ENCODE measurements around the gene ABR.
A peak's percentile ranks its signal among the peaks of the same experiment; 100 is the strongest.

The ABR gene

DNA sequence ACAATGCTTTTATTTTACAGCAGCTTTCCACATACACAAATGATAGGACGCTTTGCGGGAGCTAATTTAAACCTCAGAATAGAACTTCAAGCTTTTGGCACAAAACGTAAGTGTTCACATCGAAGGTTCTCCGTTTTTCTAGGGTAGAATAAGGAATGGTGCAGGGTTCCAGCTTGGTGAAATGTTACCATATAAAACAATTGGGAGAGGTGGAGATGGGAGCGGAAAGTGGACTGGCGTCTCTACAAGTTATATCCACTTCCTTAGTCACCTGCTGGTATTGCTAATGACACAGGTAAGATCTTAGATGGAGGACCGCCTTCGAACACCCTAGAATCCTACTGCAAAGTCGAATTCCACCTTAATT is 198.5 kb downstream of the ABR start:
- Histone ChIP-seq H2AFZ (ENCODE audit: low read length) (peak overlapping the region; percentile 54), H3K9ac (ENCODE audit: low read length) (no peak overlapping the region)

DNA sequence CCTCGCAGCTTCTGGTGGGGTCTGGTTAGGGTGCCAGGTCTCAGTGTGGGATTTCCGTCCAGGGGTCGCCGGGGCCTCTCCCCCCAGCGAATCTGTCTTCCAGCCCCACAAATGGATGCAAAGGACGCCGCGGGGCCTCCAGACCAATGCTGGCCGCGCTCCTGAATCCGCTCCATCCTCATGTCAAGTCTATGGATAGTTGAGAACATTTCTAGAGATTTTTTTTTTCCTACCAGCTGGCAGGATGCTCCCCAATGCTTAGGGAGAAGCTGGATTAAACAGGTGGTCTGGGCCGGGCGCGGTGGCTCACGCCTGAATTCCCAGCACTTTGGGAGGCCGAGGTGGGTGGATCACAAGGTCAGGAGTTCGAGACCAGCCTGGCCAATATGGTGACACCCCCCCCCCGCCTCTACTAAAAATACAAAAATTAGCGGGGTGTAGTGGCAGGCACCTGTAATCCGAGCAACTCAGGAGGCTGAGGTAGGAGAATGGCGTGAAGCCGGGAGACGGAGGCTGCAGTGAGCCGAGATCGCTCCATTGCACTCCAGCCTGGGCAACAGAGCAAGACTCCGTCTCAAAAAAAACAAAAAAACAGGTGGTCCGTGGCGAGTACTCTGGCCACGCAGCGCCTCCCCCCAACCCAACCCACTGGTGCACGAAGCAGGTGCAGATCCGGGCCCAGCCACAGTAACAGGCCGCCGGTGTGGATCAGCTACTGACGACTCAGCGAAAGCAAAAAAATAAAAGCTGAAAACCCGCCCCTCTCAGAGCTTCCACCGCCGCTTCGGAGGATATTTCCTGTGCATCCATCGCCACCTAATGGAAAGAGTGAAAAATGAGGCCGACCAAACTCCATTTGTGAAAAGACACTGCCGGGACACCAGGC is 199.1 kb downstream of the ABR start:
- Histone ChIP-seq H3K4me1 (ENCODE audit: low read length) (peaks cover 4% of the 10 kb centered on the region; the same call in 1 of the 2 replicates), H3K79me2 (ENCODE audit: low read length) (no peaks in the 10 kb centered on the region), H3K9me2 (replicated peaks; ENCODE audit: insufficient read depth, low read length) (no peaks in the 10 kb centered on the region), H3K27ac (ENCODE audit: low read length) (no peak overlapping the region), H3K36me3 (replicated peaks; ENCODE audit: insufficient read depth, low read length) (no peaks in the 10 kb centered on the region), H4K20me1 (ENCODE audit: insufficient read depth, low read length) (no peaks in the 10 kb centered on the region), H3K9ac (ENCODE audit: low read length) (no peak overlapping the region), H3K27me3 (replicated peaks; ENCODE audit: insufficient read depth, low read length) (peaks cover 54% of the 10 kb centered on the region), H2AFZ (ENCODE audit: low read length) (peak overlapping the region; percentile 69), H3K9me3 (replicated peaks; ENCODE audit: insufficient read depth, low read length) (no peaks in the 10 kb centered on the region), H3K4me2 (ENCODE audit: low read depth, low read length) (peak overlapping the region; percentile 76; the same call in 1 of the 2 replicates), H3F3A (ENCODE audit: insufficient read depth, low read length) (0 out of 2 replicates have a peak, but pooled peaks cover 4% of the 10 kb centered on the region), H3K4me3 (ENCODE audit: low read length) (peak overlapping the region; percentile 57; the same call in 1 of the 2 replicates)
- DNase-seq: peak; percentile 94
- TF ChIP-seq, protein P1, sequence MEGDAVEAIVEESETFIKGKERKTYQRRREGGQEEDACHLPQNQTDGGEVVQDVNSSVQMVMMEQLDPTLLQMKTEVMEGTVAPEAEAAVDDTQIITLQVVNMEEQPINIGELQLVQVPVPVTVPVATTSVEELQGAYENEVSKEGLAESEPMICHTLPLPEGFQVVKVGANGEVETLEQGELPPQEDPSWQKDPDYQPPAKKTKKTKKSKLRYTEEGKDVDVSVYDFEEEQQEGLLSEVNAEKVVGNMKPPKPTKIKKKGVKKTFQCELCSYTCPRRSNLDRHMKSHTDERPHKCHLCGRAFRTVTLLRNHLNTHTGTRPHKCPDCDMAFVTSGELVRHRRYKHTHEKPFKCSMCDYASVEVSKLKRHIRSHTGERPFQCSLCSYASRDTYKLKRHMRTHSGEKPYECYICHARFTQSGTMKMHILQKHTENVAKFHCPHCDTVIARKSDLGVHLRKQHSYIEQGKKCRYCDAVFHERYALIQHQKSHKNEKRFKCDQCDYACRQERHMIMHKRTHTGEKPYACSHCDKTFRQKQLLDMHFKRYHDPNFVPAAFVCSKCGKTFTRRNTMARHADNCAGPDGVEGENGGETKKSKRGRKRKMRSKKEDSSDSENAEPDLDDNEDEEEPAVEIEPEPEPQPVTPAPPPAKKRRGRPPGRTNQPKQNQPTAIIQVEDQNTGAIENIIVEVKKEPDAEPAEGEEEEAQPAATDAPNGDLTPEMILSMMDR (IDR thresholded peaks at IDR 0.05; ENCODE audit: low read length): peak; percentile 65
- TF ChIP-seq EZH2 (optimal IDR thresholded peaks at IDR 0.05; ENCODE audit: low read depth, low read length): no peak
- no peak for TF ChIP-seq EZH2phosphoT487 (IDR thresholded peaks at IDR 0.05; ENCODE audit: low read length)

More for the DNA sequence above, 198.5 kb downstream of the ABR start:
- Histone ChIP-seq H3K9me2 (replicated peaks; ENCODE audit: insufficient read depth, low read length) (no peaks in the 10 kb centered on the region), H3K36me3 (replicated peaks; ENCODE audit: insufficient read depth, low read length) (no peaks in the 10 kb centered on the region), H3K4me2 (ENCODE audit: low read depth, low read length) (peak overlapping the region; percentile 76; the same call in 1 of the 2 replicates), H3K9me3 (replicated peaks; ENCODE audit: insufficient read depth, low read length) (no peaks in the 10 kb centered on the region), H3K27ac (ENCODE audit: low read length) (no peak overlapping the region), H3K4me1 (ENCODE audit: low read length) (peaks cover 4% of the 10 kb centered on the region; the same call in 1 of the 2 replicates), H3K4me3 (ENCODE audit: low read length) (no peak overlapping the region), H4K20me1 (ENCODE audit: insufficient read depth, low read length) (no peaks in the 10 kb centered on the region), H3K79me2 (ENCODE audit: low read length) (no peaks in the 10 kb centered on the region), H3K27me3 (replicated peaks; ENCODE audit: insufficient read depth, low read length) (peaks cover 54% of the 10 kb centered on the region), H3F3A (ENCODE audit: insufficient read depth, low read length) (0 out of 2 replicates have a peak, but pooled peaks cover 4% of the 10 kb centered on the region)
- no peak for DNase-seq
- TF ChIP-seq, protein P1 (IDR thresholded peaks at IDR 0.05; ENCODE audit: low read length): no peak
- TF ChIP-seq EZH2 (optimal IDR thresholded peaks at IDR 0.05; ENCODE audit: low read depth, low read length) (no peak), EZH2phosphoT487 (IDR thresholded peaks at IDR 0.05; ENCODE audit: low read length) (no peak)

DNA sequence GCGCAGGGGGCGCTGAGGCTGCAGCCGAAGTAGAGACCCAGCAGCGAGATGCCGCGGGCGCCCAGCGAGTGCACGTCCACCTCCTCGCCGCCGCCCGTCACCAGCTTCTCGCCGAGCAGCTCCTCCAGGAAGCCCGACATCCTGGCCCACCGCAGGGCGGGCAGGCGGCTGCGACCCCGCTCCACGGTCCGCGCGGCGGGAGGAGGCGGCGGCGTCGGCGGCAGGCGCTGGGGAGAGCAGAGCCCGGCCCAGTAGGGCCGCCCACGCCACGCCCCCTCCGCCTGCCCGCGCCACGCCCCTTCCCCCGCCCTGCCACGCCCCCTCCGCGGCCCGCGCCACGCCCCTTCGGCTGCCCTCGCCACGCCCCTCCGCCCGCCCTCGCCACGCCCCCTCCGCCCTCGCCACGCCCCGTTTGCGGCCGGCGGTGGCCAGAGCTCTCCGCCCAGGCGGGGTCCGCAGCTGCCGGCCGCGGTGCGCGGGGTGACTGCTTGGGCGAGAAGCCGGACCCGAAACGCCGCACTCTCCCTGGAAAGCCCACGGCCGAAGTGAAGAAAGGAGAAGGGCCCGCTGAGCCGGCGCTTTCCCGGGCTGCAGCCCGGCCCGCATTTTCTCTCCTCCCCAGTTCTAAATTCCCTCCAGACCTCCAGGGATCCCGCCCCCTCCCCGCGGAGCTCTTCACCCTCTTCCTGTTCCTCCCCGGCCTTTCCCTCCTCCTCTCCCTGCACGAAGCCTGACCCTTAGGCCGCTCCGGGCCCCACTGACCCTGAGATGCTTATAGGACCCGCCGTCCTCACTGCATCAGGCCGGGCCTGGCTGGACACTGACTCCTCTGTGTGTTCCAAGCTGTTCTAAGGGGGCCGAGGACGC is 200.0 kb downstream of the ABR start, which contains the start of gene NXN:
Gene NXN, minus strand, starts transcription at position 238 of the 867 bp plus-strand sequence.
- Histone ChIP-seq H3K4me1 (ENCODE audit: low read length) (peaks cover 4% of the 10 kb centered on the region; the same call in 1 of the 2 replicates), H3K9ac (ENCODE audit: low read length) (no peak within 1 kb of the TSS), H3K36me3 (replicated peaks; ENCODE audit: insufficient read depth, low read length) (no peaks in the 10 kb centered on the region), H3K27ac (ENCODE audit: low read length) (no peak within 1 kb of the TSS), H3K9me2 (replicated peaks; ENCODE audit: insufficient read depth, low read length) (no peaks in the 10 kb centered on the region), H2AFZ (ENCODE audit: low read length) (peak within 1 kb of the TSS; percentile 1; the same call in 1 of the 2 replicates), H3F3A (ENCODE audit: insufficient read depth, low read length) (0 out of 2 replicates have a peak, but pooled peaks cover 4% of the 10 kb centered on the region), H4K20me1 (ENCODE audit: insufficient read depth, low read length) (no peaks in the 10 kb centered on the region), H3K4me2 (ENCODE audit: low read depth, low read length) (peak within 1 kb of the TSS; percentile 76; the same call in 1 of the 2 replicates), H3K9me3 (replicated peaks; ENCODE audit: insufficient read depth, low read length) (no peaks in the 10 kb centered on the region), H3K4me3 (ENCODE audit: low read length) (peak within 1 kb of the TSS; percentile 57), H3K27me3 (replicated peaks; ENCODE audit: insufficient read depth, low read length) (peaks cover 54% of the 10 kb centered on the region), H3K79me2 (ENCODE audit: low read length) (no peaks in the 10 kb centered on the region)
- peak; percentile 75 for DNase-seq
- TF ChIP-seq, protein P1 (IDR thresholded peaks at IDR 0.05; ENCODE audit: low read length): no peak
- no peak for TF ChIP-seq EZH2phosphoT487 (IDR thresholded peaks at IDR 0.05; ENCODE audit: low read length)
- no peak for TF ChIP-seq EZH2 (optimal IDR thresholded peaks at IDR 0.05; ENCODE audit: low read depth, low read length)

All from MM.1S (cell line).